DND-41 (cell line): Measurements from ENCODE around the gene ST6GALNAC4.

Source experiments
- ATAC-seq: fragments of 200-7000 bp; cut with Tn5 transposase; 3 replicates; pipeline ENCODE4 v1.9.1; 2021; ENCODE audit warnings: low read depth; ENCODE audit not compliant: insufficient read depth
- DNase-seq: peaks from one replicate; pipeline ENCODE4 v3.0.0-alpha.2; 2020
- H2AFZ ChIP-seq: 2 replicates; pipeline ENCODE4 v1.6.0; 2012; ENCODE audit warnings: low read depth, low read length
- H3K27ac ChIP-seq: 2 replicates; pipeline ENCODE4 v1.5.1; 2012; ENCODE audit warnings: low read length, inconsistent platforms
- H3K27me3 ChIP-seq: fragments of 200-600 bp; sonication (generic); 2 replicates; pipeline ENCODE4 v1.6.0; 2012; ENCODE audit warnings: low read length, mild to moderate bottlenecking, inconsistent platforms; ENCODE audit not compliant: insufficient read depth, poor library complexity
- H3K36me3 ChIP-seq: 2 replicates; pipeline ENCODE4 v1.5.1; 2012; ENCODE audit warnings: low read length, inconsistent platforms; ENCODE audit not compliant: insufficient read depth
- H3K4me1 ChIP-seq: 2 replicates; pipeline ENCODE4 v1.5.1; 2012; ENCODE audit warnings: mild to moderate bottlenecking, low read length; ENCODE audit not compliant: insufficient read depth
- H3K4me2 ChIP-seq: 2 replicates; pipeline ENCODE4 v1.6.0; 2012; ENCODE audit warnings: mild to moderate bottlenecking, moderate library complexity, low read length, inconsistent platforms; ENCODE audit not compliant: insufficient read depth
- H3K4me3 ChIP-seq, 2 experiments: fragments of 200-600 bp in 1 of 2; shearing (Covaris generic) in 1 of 2; 2 replicates each; pipeline ENCODE4 v1.5.1; 2012 to 2016; ENCODE audit warnings: inconsistent platforms in 2 of 2, low read length in 2 of 2, mild to moderate bottlenecking in 2 of 2, low read depth in 1 of 2, moderate library complexity in 1 of 2
- H3K79me2 ChIP-seq: 2 replicates; pipeline ENCODE4 v1.6.0; 2012; ENCODE audit warnings: low read length, inconsistent platforms; ENCODE audit not compliant: insufficient read depth
- H3K9ac ChIP-seq: 2 replicates; pipeline ENCODE4 v1.6.0; 2012; ENCODE audit warnings: low read depth, mild to moderate bottlenecking, inconsistent platforms, low read length, moderate library complexity
- H3K9me3 ChIP-seq: 2 replicates; pipeline ENCODE4 v1.5.1; 2012; ENCODE audit warnings: low read length, moderate library complexity, mild to moderate bottlenecking, inconsistent platforms; ENCODE audit not compliant: insufficient read depth, severe bottlenecking
- H4K20me1 ChIP-seq: 2 replicates; pipeline ENCODE4 v1.6.0; 2012; ENCODE audit warnings: low read length; ENCODE audit not compliant: insufficient read depth
- EZH2 ChIP-seq: IDR thresholded peaks from 3 replicates; pipeline ENCODE4 v1.6.1; 2012; ENCODE audit warnings: borderline replicate concordance, low read depth, mild to moderate bottlenecking, moderate library complexity, low read length, inconsistent platforms; ENCODE audit not compliant: severe bottlenecking
- TF ChIP-seq, protein P1 (sequence below): IDR thresholded peaks from 2 replicates; pipeline ENCODE4 v1.5.1; 2012; ENCODE audit warnings: borderline replicate concordance, low read length, moderate library complexity, mild to moderate bottlenecking; ENCODE audit not compliant: poor library complexity, severe bottlenecking; ENCODE audit errors: extremely low read depth

Gene ST6GALNAC4

DNA sequence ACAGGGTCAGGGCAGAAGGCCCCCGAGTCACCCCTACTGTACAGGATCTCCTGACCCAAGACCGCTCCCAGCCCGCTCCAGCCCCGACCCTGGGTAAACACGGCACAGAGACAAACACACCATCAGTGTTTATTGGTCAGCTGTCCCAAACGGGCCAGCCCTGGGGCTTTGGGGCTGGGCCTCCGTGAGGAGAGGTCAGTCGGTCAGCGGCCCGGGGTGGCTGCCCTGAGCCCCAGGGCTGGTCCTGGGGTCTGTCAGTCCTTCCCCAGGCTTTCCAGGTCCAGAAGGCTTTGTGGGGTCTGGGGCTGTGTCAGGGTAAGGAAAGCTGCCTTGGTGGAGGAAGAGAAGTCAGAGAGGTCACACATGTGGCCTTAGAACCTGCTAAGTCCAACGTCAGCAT lies 18.1 kb upstream of the ST6GALNAC4 start:
- Histone ChIP-seq H3K79me2 (peaks cover 38% of the 10 kb centered on the region), H3K27ac (0 out of 2 replicates have a peak overlapping the region, but pooled peaks have one; percentile 8), H3K9ac (0 out of 2 replicates have a peak overlapping the region, but pooled peaks have one; percentile 15), H3K4me2 (peak overlapping the region; percentile 74), H3K9me3 (no peaks in the 10 kb centered on the region), H3K36me3 (peaks cover 26% of the 10 kb centered on the region), H3K4me1 (peaks cover 37% of the 10 kb centered on the region), H3K4me3 (no peak overlapping the region; a peak in 1 of 4 replicates), H3K27me3 (no peaks in the 10 kb centered on the region), H4K20me1 (peaks cover 32% of the 10 kb centered on the region), H2AFZ (no peak overlapping the region)
- no peak for TF ChIP-seq EZH2
- TF ChIP-seq, protein P1, sequence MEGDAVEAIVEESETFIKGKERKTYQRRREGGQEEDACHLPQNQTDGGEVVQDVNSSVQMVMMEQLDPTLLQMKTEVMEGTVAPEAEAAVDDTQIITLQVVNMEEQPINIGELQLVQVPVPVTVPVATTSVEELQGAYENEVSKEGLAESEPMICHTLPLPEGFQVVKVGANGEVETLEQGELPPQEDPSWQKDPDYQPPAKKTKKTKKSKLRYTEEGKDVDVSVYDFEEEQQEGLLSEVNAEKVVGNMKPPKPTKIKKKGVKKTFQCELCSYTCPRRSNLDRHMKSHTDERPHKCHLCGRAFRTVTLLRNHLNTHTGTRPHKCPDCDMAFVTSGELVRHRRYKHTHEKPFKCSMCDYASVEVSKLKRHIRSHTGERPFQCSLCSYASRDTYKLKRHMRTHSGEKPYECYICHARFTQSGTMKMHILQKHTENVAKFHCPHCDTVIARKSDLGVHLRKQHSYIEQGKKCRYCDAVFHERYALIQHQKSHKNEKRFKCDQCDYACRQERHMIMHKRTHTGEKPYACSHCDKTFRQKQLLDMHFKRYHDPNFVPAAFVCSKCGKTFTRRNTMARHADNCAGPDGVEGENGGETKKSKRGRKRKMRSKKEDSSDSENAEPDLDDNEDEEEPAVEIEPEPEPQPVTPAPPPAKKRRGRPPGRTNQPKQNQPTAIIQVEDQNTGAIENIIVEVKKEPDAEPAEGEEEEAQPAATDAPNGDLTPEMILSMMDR = no peak
- ATAC-seq (no peak), DNase-seq (no peak)

DNA sequence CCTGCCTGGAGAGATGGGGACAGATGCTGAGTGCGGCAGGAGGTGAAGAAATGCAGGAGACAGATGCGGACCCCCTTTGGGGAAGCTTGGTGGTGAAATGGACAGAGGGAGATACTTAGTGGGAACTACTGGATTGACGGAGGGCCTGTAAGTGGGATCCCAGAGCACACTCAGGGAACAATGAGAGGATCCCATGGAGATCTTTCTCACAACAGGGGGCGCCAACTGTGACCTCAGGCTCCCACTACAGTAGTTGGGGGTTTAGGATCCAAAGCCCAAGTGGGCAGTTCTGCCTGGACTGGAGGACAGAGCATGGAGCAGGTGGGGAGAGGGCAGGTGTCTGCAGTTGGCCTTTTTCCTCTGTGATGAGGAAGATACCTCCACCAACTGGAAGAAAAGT lies 17.4 kb upstream of the ST6GALNAC4 start:
- ATAC-seq (no peak), DNase-seq (no peak)
- no peak overlapping the region for H3K9ac ChIP-seq
- peak overlapping the region; percentile 74; the same call in 1 of the 2 replicates for H3K4me2 ChIP-seq
- TF ChIP-seq, protein P1 = no peak
- TF ChIP-seq EZH2 = no peak
- H3K79me2 ChIP-seq = peaks cover 38% of the 10 kb centered on the region
- H4K20me1 ChIP-seq = peaks cover 35% of the 10 kb centered on the region
- H2AFZ ChIP-seq = no peak overlapping the region
- no peaks in the 10 kb centered on the region for H3K27me3 ChIP-seq
- no peak overlapping the region for H3K4me3 ChIP-seq
- peaks cover 26% of the 10 kb centered on the region for H3K36me3 ChIP-seq
- H3K4me1 ChIP-seq = peaks cover 37% of the 10 kb centered on the region
- no peaks in the 10 kb centered on the region for H3K9me3 ChIP-seq
- H3K27ac ChIP-seq = no peak overlapping the region

DNA sequence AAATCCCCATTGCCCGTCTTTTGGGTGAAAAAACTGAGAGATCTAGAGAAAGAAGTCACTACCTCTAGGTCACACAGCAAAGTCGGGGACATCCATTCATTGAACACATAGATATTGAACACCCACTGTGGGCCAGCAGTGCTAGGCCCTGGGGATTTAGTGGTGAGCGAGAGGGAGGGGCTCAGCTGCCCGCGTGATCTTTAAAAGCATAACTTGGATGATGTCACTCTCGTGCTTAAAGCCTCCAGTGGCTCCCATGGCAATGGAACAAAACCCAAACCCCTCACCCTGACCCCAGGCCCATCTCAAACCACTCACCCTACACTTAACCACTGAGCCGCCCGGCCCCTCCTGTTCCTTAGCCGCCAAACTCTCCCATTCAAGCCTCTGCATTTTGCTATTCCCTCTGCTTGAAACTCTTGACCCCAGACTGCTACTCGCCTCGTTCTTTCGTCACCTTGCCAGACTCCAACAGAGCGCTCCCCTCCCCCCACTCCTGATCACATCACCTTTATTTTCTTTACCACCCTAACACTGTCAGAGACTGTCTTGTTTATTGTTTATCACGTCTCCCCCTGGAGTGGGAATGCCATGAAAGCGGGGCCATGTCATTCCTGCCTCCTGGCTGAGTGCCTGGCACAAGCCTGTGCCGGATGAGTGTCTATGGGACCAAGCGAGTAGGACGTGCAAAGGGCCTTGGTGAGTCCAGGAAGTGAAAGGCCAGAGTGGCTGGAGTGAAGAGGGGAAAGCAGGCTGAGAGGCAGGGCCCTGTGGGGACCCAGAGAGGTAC lies 14.4 kb upstream of the ST6GALNAC4 start:
- Histone ChIP-seq H2AFZ (no peak overlapping the region), H3K4me2 (no peak overlapping the region), H3K36me3 (peaks cover 23% of the 10 kb centered on the region), H3K4me3 (no peak overlapping the region), H3K4me1 (peaks cover 21% of the 10 kb centered on the region), H3K27ac (no peak overlapping the region), H3K79me2 (peaks cover 25% of the 10 kb centered on the region), H3K9ac (no peak overlapping the region), H4K20me1 (peaks cover 41% of the 10 kb centered on the region), H3K27me3 (no peaks in the 10 kb centered on the region), H3K9me3 (no peaks in the 10 kb centered on the region)
- TF ChIP-seq EZH2 = no peak
- TF ChIP-seq, protein P1 = no peak
- ATAC-seq = no peak
- DNase-seq = no peak
